Measurements from ENCODE around the gene ZNF850.
"Not testable (repeated sequence)": the region's sequence is repeated elsewhere in the genome, so short reads cannot be mapped to it uniquely, and the experiment has no call there.

ZNF850 gene

DNA sequence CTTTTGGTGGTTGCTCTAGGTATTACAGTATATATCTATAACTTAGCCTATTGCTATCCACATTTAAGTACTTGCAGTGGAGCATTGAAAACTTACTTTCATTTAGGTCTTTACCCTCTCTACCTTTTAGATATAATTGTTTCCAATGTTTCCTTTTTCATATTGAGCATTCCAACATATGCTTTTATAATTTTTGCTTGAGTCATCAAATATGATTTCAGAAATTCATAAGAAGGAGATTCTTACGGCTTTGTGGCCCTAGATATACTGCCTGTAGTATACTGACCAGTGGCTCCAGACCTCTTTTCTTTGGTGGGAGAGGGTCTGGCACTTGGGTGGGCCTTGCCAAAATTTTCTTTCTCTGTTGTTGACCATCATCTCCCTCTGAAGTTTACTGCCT, 32.8 kb upstream of the ZNF850 start:
- TF ChIP-seq, protein P1, sequence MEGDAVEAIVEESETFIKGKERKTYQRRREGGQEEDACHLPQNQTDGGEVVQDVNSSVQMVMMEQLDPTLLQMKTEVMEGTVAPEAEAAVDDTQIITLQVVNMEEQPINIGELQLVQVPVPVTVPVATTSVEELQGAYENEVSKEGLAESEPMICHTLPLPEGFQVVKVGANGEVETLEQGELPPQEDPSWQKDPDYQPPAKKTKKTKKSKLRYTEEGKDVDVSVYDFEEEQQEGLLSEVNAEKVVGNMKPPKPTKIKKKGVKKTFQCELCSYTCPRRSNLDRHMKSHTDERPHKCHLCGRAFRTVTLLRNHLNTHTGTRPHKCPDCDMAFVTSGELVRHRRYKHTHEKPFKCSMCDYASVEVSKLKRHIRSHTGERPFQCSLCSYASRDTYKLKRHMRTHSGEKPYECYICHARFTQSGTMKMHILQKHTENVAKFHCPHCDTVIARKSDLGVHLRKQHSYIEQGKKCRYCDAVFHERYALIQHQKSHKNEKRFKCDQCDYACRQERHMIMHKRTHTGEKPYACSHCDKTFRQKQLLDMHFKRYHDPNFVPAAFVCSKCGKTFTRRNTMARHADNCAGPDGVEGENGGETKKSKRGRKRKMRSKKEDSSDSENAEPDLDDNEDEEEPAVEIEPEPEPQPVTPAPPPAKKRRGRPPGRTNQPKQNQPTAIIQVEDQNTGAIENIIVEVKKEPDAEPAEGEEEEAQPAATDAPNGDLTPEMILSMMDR (conservative IDR thresholded peaks at IDR 0.05; ENCODE audit: low read depth, low read length) = no peak
- H3K4me1 ChIP-seq (ENCODE audit: low read depth, poor library complexity, severe bottlenecking) = no peaks in the 10 kb centered on the region
- H3K4me3 ChIP-seq (IDR thresholded peaks at IDR 0.05; ENCODE audit: insufficient read depth, low read depth, low read length) = no peak overlapping the region
- no peak overlapping the region for H3K9ac ChIP-seq
- H3K4me2 ChIP-seq = no peak overlapping the region
- H3K27ac ChIP-seq = no peak overlapping the region
- no peaks in the 10 kb centered on the region for H3K79me2 ChIP-seq (ENCODE audit: insufficient read depth, low read depth)
- no peaks in the 10 kb centered on the region for H3K27me3 ChIP-seq (ENCODE audit: insufficient read depth, low read depth)
- no peak overlapping the region for H2AFZ ChIP-seq (ENCODE audit: low read depth)
- no peaks in the 10 kb centered on the region for H4K20me1 ChIP-seq (ENCODE audit: insufficient read depth)
- no peaks in the 10 kb centered on the region for H3K36me3 ChIP-seq (ENCODE audit: insufficient read depth)

DNA sequence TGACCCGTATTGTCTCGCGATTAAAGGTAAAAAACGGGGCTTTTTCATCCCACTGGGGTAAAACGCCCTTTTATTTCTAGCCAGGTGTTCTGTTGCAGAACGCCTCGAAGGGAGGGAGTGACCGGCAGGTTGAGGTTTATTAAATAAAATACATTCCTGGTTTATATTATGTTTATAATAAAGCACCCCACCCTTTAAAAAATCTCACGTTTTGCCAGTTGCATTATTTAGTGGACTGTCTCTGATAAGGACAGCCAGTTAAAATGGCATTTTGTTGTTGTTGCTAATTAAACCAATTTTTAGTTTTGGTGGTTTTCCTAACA, 25.1 kb upstream of the ZNF850 start:
- Histone ChIP-seq H3K4me3 (IDR thresholded peaks at IDR 0.05; ENCODE audit: insufficient read depth, low read depth, low read length) (no peak overlapping the region), H3K27me3 (ENCODE audit: insufficient read depth, low read depth) (no peaks in the 10 kb centered on the region), H3K79me2 (ENCODE audit: insufficient read depth, low read depth) (no peaks in the 10 kb centered on the region), H2AFZ (ENCODE audit: low read depth) (no peak overlapping the region), H3K4me1 (ENCODE audit: low read depth, poor library complexity, severe bottlenecking) (no peaks in the 10 kb centered on the region), H4K20me1 (ENCODE audit: insufficient read depth) (no peaks in the 10 kb centered on the region), H3K27ac (no peak overlapping the region), H3K9ac (no peak overlapping the region), H3K36me3 (ENCODE audit: insufficient read depth) (no peaks in the 10 kb centered on the region), H3K4me2 (no peak overlapping the region)
- TF ChIP-seq, protein P1 (conservative IDR thresholded peaks at IDR 0.05; ENCODE audit: low read depth, low read length) = no peak

DNA sequence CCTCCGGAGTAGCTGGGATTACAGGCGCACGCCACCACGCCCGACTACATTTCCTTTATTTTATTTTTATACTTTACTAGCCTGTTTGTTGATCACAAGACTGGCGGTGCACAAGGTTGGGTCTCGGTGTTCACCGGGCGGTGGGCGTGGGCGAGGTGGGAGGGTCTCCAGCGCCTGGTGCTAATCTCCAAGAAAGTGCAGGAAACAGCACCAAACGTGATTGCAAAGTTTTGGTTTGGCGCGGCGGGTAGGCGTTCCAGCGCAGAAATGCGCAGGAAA, 24.0 kb upstream of the ZNF850 start:
- Histone ChIP-seq H3K27ac (no peak overlapping the region), H3K9ac (no peak overlapping the region), H3K36me3 (ENCODE audit: insufficient read depth) (no peaks in the 10 kb centered on the region), H3K79me2 (ENCODE audit: insufficient read depth, low read depth) (no peaks in the 10 kb centered on the region), H3K4me3 (IDR thresholded peaks at IDR 0.05; ENCODE audit: insufficient read depth, low read depth, low read length) (no peak overlapping the region), H3K27me3 (ENCODE audit: insufficient read depth, low read depth) (no peaks in the 10 kb centered on the region), H3K4me2 (no peak overlapping the region), H2AFZ (ENCODE audit: low read depth) (no peak overlapping the region), H3K4me1 (ENCODE audit: low read depth, poor library complexity, severe bottlenecking) (no peaks in the 10 kb centered on the region), H4K20me1 (ENCODE audit: insufficient read depth) (no peaks in the 10 kb centered on the region)
- TF ChIP-seq, protein P1 (conservative IDR thresholded peaks at IDR 0.05; ENCODE audit: low read depth, low read length) = no peak

DNA sequence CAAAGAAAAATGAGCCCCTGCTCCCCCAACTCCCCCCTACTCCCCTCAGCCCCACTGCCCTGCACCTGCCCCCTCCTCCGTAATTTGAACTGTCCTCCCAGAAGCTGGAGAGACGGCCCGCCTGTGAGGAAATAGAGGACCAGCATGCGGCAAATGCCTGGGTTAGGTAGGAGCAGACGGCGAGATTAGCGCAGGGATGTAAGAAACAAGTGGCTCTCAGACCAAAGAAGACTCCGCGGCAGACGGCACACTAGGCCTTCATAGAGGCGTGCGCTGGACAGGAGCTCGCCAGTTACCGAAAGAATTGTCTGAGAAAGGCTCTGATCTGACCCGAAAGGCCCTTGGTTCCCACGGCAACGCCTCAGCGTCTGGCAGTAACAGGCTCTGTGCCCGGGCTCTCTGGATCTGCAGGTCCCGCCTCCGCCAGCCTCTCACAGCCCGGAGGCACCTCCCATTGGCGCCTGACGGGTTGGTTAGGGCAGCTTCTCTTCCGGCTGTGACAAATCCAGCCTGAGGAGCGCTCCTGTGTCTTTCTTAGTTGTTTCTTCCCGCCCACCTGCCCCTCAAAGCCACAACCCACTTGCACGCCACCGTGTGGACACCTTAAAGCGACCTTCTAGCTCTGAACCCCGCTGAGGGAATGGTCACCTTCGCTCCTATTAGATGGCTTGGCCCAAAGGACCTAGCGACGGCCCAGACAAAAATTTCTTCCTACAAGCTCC, 19.0 kb upstream of the ZNF850 start:
- not testable (repeated sequence) for H3K4me1 ChIP-seq (ENCODE audit: low read depth, poor library complexity, severe bottlenecking); H3K79me2 ChIP-seq (ENCODE audit: insufficient read depth, low read depth); H3K36me3 ChIP-seq (ENCODE audit: insufficient read depth); H2AFZ ChIP-seq (ENCODE audit: low read depth); H3K4me3 ChIP-seq (IDR thresholded peaks at IDR 0.05; ENCODE audit: insufficient read depth, low read depth, low read length); H3K4me2 ChIP-seq; H4K20me1 ChIP-seq (ENCODE audit: insufficient read depth); H3K27ac ChIP-seq; H3K27me3 ChIP-seq (ENCODE audit: insufficient read depth, low read depth); H3K9ac ChIP-seq

DNA sequence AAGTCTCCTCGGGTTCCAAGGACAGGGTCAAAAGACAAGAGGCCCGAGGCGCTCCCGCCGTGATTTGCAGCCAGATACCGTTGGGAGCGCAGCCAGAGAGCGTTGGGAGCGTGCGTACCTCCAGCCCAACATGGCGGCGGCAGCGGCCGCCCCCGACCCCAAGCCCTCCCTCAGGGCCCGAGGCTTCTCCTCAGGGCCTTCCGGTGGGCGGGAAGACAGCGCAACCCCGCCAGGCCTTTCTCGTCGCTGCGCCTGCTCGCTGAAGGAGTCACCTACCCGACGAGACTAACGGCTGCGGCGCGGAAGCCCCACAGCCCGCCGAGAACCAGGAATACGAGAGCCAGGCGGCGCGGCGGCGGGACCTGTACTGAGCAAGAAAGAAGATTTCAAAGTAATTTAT, 3.2 kb upstream of the ZNF850 start:
- Histone ChIP-seq H3K27ac (no peak overlapping the region), H3K4me2 (no peak overlapping the region), H3K27me3 (ENCODE audit: insufficient read depth, low read depth) (no peaks in the 10 kb centered on the region), H3K79me2 (ENCODE audit: insufficient read depth, low read depth) (no peaks in the 10 kb centered on the region), H3K4me3 (IDR thresholded peaks at IDR 0.05; ENCODE audit: insufficient read depth, low read depth, low read length) (no peak overlapping the region), H2AFZ (ENCODE audit: low read depth) (no peak overlapping the region), H3K36me3 (ENCODE audit: insufficient read depth) (no peaks in the 10 kb centered on the region), H3K9ac (no peak overlapping the region), H3K4me1 (ENCODE audit: low read depth, poor library complexity, severe bottlenecking) (no peaks in the 10 kb centered on the region), H4K20me1 (ENCODE audit: insufficient read depth) (no peaks in the 10 kb centered on the region)
- TF ChIP-seq, protein P1 (conservative IDR thresholded peaks at IDR 0.05; ENCODE audit: low read depth, low read length) = no peak

Data from KMS-11 (cell line).